ENCODE data around the gene RAB6B. TPM values are rescaled to one million over a fixed set of nuclear protein-coding genes. Genes with fewer than 3 reads are reported as not detected.
"Not testable (repeated sequence)": the region's sequence is repeated elsewhere in the genome, so short reads cannot be mapped to it uniquely, and the experiment has no call there.

The RAB6B gene
- total and polyA plus RNA-seq, 10 donors: 1.3 to 20.4 (median 8.5) TPM

- intact Hi-C loops (cut with DNase I; ENCODE audit: low total_unique reads): no loop called here
- TF ChIP-seq POLR2A (IDR thresholded peaks at IDR 0.05): no peak
- TF ChIP-seq, protein P1, sequence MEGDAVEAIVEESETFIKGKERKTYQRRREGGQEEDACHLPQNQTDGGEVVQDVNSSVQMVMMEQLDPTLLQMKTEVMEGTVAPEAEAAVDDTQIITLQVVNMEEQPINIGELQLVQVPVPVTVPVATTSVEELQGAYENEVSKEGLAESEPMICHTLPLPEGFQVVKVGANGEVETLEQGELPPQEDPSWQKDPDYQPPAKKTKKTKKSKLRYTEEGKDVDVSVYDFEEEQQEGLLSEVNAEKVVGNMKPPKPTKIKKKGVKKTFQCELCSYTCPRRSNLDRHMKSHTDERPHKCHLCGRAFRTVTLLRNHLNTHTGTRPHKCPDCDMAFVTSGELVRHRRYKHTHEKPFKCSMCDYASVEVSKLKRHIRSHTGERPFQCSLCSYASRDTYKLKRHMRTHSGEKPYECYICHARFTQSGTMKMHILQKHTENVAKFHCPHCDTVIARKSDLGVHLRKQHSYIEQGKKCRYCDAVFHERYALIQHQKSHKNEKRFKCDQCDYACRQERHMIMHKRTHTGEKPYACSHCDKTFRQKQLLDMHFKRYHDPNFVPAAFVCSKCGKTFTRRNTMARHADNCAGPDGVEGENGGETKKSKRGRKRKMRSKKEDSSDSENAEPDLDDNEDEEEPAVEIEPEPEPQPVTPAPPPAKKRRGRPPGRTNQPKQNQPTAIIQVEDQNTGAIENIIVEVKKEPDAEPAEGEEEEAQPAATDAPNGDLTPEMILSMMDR (IDR thresholded peaks at IDR 0.05 in 8 of 11, conservative IDR thresholded peaks at IDR 0.05 in 3 of 11): no peak
- no peak for TF ChIP-seq POLR2AphosphoS5 (IDR thresholded peaks at IDR 0.05)
- Histone ChIP-seq H3K9me3 (peaks cover 0 to 4% (median 0%) of the 10 kb centered on the region in 8 donors), H3K4me3 (no peak overlapping the region), H3K4me1 (no peaks in the 10 kb centered on the region), H3K36me3 (no peaks in the 10 kb centered on the region), H3K27me3 (replicated peaks in 1 of 7) (peaks cover 0 to 42% (median 6%) of the 10 kb centered on the region in 7 donors), H3K27ac (no peak overlapping the region)
- 73 to 97% (median 92%) methylated on average over 2 of the region's 2 CpGs for WGBS, 5 donors
- no peak for DNase-seq
These were observed 113.2 kb downstream of the RAB6B start for GRCh38 chr3:133782454-133782853.

- intact Hi-C loops (cut with DNase I; ENCODE audit: low total_unique reads): no loop called here
- Histone ChIP-seq H3K4me3 (no peak overlapping the region), H3K27ac (no peak overlapping the region), H3K36me3 (no peaks in the 10 kb centered on the region), H3K9me3 (peaks cover 0 to 4% (median 0%) of the 10 kb centered on the region in 8 donors), H3K4me1 (no peaks in the 10 kb centered on the region), H3K27me3 (replicated peaks in 1 of 7) (peaks cover 0 to 42% (median 6%) of the 10 kb centered on the region in 7 donors)
- DNase-seq: no peak
- TF ChIP-seq POLR2AphosphoS5 (IDR thresholded peaks at IDR 0.05) (no peak), POLR2A (IDR thresholded peaks at IDR 0.05) (no peak)
These were observed 114.1 kb downstream of the RAB6B start for GRCh38 chr3:133781570-133781969.

DNA sequence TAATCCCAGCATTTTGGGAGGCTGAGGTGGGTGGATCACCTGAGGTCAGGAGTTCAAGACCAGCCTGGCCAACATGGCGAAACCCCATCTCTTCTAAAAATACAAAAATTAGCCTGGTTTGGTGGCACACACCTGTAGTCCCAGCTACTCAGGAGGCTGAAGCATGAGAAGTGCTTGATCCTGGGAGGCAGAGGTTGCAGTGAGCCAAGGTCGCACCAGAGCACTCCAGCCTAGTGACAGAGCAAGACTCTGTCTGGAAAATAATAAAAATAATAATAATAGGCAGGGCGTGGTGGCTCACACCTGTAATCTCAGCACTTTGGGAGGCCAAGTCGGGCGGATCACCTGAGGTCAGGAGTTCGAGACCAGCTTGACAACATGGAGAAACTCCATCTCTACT, 114.9 kb downstream of the RAB6B start:
- H3K9me3 ChIP-seq; H3K27ac ChIP-seq; H3K4me1 ChIP-seq; H3K36me3 ChIP-seq; intact Hi-C loops (cut with DNase I; ENCODE audit: low total_unique reads); H3K4me3 ChIP-seq; DNase-seq: not testable (repeated sequence)
- H3K27me3 ChIP-seq (replicated peaks in 1 of 7): peaks cover 0 to 49% (median 6%) of the 10 kb centered on the region in 7 donors
- WGBS, 5 donors: 81 to 95% (median 87%) methylated on average over 6 of the region's 6 CpGs

DNA sequence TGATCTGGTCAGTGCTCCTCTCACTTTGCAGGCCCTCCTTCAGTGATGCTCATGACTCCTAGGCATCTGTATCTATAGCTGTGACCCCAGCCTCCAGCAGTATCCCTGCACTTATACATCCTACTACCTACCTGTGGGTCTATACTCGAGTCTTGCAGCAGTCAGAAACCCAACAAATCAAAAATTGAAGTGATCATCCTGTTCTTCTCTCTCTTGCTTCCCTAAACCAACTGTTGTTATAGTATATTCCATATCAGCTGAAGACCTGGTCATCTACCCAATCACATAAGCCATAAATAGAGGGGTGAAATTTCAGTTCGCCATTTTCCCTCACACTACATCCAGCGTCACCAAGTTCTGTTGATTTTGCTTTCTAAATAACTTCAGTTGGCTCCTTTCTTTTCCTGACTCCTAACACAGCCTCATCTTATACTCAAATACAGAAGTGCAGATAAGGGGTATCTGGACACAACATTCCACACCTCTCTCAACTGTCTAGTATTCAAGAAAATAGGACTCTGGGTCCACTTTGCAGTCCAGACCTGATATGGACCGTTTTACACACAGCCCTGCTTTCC, 116.0 kb downstream of the RAB6B start:
- Histone ChIP-seq H3K36me3 (no peaks in the 10 kb centered on the region), H3K9me3 (peaks cover 0 to 4% (median 0%) of the 10 kb centered on the region in 8 donors), H3K4me3 (no peak overlapping the region), H3K27ac (no peak overlapping the region), H3K27me3 (replicated peaks in 1 of 7) (peaks cover 0 to 57% (median 10%) of the 10 kb centered on the region in 7 donors), H3K4me1 (no peaks in the 10 kb centered on the region)
- TF ChIP-seq, protein P1 (IDR thresholded peaks at IDR 0.05 in 8 of 11, conservative IDR thresholded peaks at IDR 0.05 in 3 of 11): no peak
- TF ChIP-seq POLR2A (IDR thresholded peaks at IDR 0.05): no peak
- no peak for TF ChIP-seq POLR2AphosphoS5 (IDR thresholded peaks at IDR 0.05)
- DNase-seq: no peak
- 58 to 94% (median 68%) methylated on average over 4 of the region's 4 CpGs for WGBS, 5 donors
- intact Hi-C loops (cut with DNase I; ENCODE audit: low total_unique reads): no loop called here

- H3K9me3 ChIP-seq: no peaks in the 10 kb centered on the region
- 78 to 86% (median 82%) methylated on average over 8 of the region's 8 CpGs for WGBS, 5 donors
- intact Hi-C loops (cut with DNase I; ENCODE audit: low total_unique reads): no loop called here
- H3K27me3 ChIP-seq (replicated peaks in 1 of 7): peaks cover 0 to 49% (median 6%) of the 10 kb centered on the region in 7 donors
- H3K27ac ChIP-seq: no peak overlapping the region
- H3K4me3 ChIP-seq: no peak overlapping the region
- no peaks in the 10 kb centered on the region for H3K4me1 ChIP-seq
- no peak for DNase-seq
- TF ChIP-seq, protein P1 (IDR thresholded peaks at IDR 0.05 in 8 of 11, conservative IDR thresholded peaks at IDR 0.05 in 3 of 11): no peak
- TF ChIP-seq POLR2A (IDR thresholded peaks at IDR 0.05) (no peak), POLR2AphosphoS5 (IDR thresholded peaks at IDR 0.05) (no peak)
- no peaks in the 10 kb centered on the region for H3K36me3 ChIP-seq
These were observed 117.7 kb downstream of the RAB6B start for GRCh38 chr3:133777807-133778568.
